NCI-H1092 (cell line): Measurements from ENCODE around the gene DENND1B.

ENCODE experiments used
- DNase-seq: peaks from one replicate; lab custom pipeline; 2025; lab: John Stamatoyannopoulos, UW

The DENND1B gene

GRCh38 chr1:197683895-197684553 lies 91.3 kb downstream of the DENND1B start:
- DNase-seq: no peak

- no peak for DNase-seq
Observed at GRCh38 chr1:197683280-197683679, 92.0 kb downstream of the DENND1B start.

- no peak for DNase-seq
Observed at GRCh38 chr1:197680311-197680710, 95.0 kb downstream of the DENND1B start.

GRCh38 chr1:197677752-197678295 lies 97.5 kb downstream of the DENND1B start:
- DNase-seq: no peak

GRCh38 chr1:197677313-197677712 lies 98.0 kb downstream of the DENND1B start:
- no peak for DNase-seq

GRCh38 chr1:197675583-197676208 lies 99.6 kb downstream of the DENND1B start:
- DNase-seq: no peak

GRCh38 chr1:197674286-197674685 lies 101.0 kb downstream of the DENND1B start:
- no peak for DNase-seq

GRCh38 chr1:197673292-197673691 lies 102.0 kb downstream of the DENND1B start:
- DNase-seq: no peak

GRCh38 chr1:197672347-197672746 lies 102.9 kb downstream of the DENND1B start:
- DNase-seq: no peak

- DNase-seq: no peak
Observed at GRCh38 chr1:197671920-197672319, 103.4 kb downstream of the DENND1B start.

GRCh38 chr1:197671140-197671539 lies 104.1 kb downstream of the DENND1B start:
- DNase-seq: no peak

GRCh38 chr1:197666769-197667285 lies 108.5 kb downstream of the DENND1B start:
- no peak for DNase-seq

- no peak for DNase-seq
Observed at GRCh38 chr1:197664391-197664790, 110.9 kb downstream of the DENND1B start.

GRCh38 chr1:197663162-197663953 lies 111.9 kb downstream of the DENND1B start:
- no peak for DNase-seq

GRCh38 chr1:197660389-197660788 lies 114.9 kb downstream of the DENND1B start:
- DNase-seq: no peak

GRCh38 chr1:197659171-197659570 lies 116.1 kb downstream of the DENND1B start:
- no peak for DNase-seq

- no peak for DNase-seq
Observed at GRCh38 chr1:197649188-197649587, 126.1 kb downstream of the DENND1B start.

- DNase-seq: no peak
Observed at GRCh38 chr1:197638316-197638715, 137.0 kb downstream of the DENND1B start.

GRCh38 chr1:197637406-197637805 lies 137.9 kb downstream of the DENND1B start:
- DNase-seq: no peak

GRCh38 chr1:197633447-197634078 lies 141.7 kb downstream of the DENND1B start:
- DNase-seq: no peak

GRCh38 chr1:197632651-197633050 lies 142.6 kb downstream of the DENND1B start:
- DNase-seq: no peak

- no peak for DNase-seq
Observed at GRCh38 chr1:197632005-197632404, 143.3 kb downstream of the DENND1B start.
